NOMO-1 treated with dmso at 0.1 percent for 144 hours (cell line): ENCODE measurements around the gene C1QTNF3.
A peak's percentile ranks its signal among the peaks of the same experiment; 100 is the strongest.

Experiments
- DNase-seq: peaks from one replicate; lab custom pipeline; 2025; ENCODE audit not compliant: unreplicated experiment; lab: John Stamatoyannopoulos, UW

Gene C1QTNF3

GRCh38 chr5:34001241-34001841 lies 41.7 kb downstream of the C1QTNF3 start:
- DNase-seq = peak; percentile 61

DNA sequence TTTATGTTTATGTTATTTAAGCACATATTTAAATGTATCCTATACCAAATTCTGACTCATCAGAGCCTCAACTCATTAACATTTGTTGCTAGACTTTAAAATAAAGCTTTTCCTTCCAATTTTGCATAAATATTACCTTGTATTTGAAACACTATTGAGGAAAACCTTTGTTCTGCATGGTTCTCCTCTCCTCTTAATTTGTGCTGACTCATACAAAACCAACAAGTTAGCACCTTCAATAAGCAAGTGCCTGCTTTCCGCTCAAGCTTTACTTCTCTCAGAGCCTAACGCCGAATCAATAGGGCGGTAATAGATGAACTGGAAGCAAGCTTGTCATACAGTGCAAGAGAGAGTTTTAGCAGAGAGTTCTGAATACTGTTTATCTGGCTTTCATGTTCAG lies 43.0 kb downstream of the C1QTNF3 start:
- DNase-seq = no peak

GRCh38 chr5:33997331-33997983 lies 45.6 kb downstream of the C1QTNF3 start:
- DNase-seq = peak; percentile 93

DNA sequence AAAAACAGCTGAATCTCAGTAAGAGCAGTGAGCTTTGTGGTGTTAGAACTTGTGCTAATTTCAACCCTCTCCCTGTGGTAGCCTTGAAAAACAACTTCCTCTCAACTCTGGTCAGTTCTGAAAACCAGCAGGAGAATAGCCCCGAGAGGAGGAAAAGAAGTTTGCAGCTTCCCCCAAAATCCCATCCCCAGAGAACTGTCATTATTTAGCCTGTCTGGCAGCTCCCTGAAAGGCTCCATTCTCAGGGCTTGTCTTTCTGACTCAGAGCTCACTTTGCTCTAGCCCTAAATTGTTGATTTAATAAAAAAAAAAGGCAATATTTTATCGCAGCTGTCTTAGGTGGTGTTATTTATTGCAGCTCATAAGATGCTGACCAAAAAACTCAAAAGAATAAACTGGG lies 47.1 kb downstream of the C1QTNF3 start:
- DNase-seq = peak; percentile 15

DNA sequence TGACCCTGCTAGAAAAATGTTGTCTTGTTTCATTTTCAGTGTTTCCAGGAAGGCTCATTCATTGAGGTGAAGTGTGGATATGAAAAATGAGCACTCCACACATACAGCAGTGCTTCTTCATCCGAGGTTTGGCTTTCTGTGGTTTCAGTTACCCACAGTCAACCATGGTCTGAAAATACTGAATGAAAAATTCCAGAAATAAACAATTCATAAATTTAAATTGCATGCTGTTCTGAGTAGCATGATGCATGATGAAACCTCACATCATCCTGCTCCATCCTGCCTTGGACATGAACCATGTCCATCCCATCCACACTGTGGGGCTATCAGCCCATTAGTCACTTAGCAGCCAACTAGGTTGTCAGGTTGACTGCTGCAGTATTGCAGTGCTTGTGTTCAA lies 48.2 kb downstream of the C1QTNF3 start:
- DNase-seq = no peak

- DNase-seq = no peak
Measured at GRCh38 chr5:33992864-33993263, 50.1 kb downstream of the C1QTNF3 start.

- no peak for DNase-seq
Measured at GRCh38 chr5:33985447-33985846, 57.6 kb downstream of the C1QTNF3 start.

- DNase-seq = no peak
Measured at GRCh38 chr5:33984671-33985124, 58.3 kb downstream of the C1QTNF3 start, which contains the start of gene SLC45A2. SLC45A2 (minus strand) TSS chr5:33984693; CDS start chr5:33984583, 110 bp downstream.

GRCh38 chr5:33984178-33984577 lies 58.8 kb downstream of the C1QTNF3 start:
- DNase-seq = no peak

GRCh38 chr5:33981408-33982162 lies 61.4 kb downstream of the C1QTNF3 start:
- DNase-seq = no peak

DNA sequence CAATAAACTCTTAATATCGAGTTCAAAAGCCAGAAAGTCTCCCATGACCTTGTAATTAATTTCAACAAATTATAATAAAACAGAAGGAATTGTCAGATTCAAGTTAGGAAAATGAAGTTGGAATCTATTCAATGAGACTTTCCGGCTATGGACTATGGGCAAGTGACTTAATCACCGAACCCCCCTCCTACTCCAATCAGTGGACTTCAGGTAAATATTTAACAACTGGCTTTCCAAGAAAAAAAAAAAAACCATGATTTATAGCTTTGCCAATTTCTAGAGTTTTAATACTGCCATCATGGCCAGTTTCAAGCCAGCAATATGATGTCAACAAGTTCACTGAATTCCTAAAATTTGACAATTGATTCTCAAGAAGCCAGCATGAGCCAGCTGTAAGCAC lies 63.0 kb downstream of the C1QTNF3 start:
- no peak for DNase-seq

- no peak for DNase-seq
Measured at GRCh38 chr5:33978306-33978705, 64.7 kb downstream of the C1QTNF3 start.

- DNase-seq = no peak
Measured at GRCh38 chr5:33976307-33976706, 66.7 kb downstream of the C1QTNF3 start.

GRCh38 chr5:33975852-33976251 lies 67.2 kb downstream of the C1QTNF3 start:
- no peak for DNase-seq

DNA sequence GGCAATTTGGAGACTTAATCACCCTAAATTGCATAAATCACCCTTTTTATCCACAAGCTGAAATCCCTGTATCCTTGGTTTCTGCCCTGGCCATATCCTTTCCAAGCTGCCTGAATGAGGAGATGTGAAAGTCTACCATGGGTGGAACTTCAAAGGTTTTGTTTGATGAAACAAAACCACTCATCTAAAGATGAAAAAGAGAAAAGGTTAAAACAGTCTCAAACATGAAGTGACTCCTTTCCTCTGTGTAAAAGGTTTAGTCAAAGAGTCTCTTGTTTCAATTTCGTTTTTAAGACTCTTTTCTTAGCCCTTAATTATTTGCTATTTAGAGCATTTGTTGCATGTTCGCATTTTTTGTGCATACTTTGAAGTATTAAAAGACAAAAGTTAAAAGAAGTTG lies 69.7 kb downstream of the C1QTNF3 start:
- no peak for DNase-seq

- DNase-seq = peak; percentile 38
Measured at GRCh38 chr5:33969572-33970452, 73.2 kb downstream of the C1QTNF3 start.

DNA sequence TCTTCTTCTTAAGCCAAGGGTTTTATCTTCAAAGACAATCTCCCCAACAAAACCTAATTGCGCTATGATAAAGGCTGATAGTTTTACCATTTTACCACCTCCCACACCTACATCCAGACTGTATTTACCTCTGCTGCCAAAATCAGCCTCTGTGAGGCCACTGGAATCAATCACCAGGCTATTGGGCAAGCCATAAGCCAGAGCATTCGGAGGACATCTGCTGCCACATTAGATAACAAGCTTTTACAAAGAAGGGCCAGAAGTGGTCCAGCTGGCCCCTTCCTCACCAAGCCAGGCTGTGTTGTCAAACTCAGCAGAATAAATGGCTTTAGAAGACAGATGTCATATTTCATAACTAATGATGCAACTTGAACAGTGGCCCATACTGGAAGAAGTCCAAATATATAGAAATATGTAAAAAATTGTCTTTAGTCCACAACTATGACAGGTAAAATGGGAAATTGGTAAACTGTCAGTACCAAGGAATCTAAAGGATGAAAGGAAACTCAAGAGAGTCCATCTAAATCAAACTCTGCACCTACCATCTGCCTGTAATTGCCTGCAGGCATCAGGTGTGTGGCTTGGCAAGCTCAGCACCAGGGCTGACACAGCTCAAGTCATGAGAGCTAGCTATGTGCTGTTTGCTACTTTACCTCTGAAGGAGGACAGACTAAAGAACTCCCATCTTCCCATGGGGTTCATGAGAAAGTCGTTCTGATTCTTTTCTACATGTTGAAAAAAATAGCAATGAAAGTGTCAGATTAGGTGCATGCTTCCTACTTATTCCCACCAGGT lies 74.6 kb downstream of the C1QTNF3 start:
- no peak for DNase-seq
